ENCODE measurements around the gene SPINK7.

SPINK7 gene

GRCh38 chr5:148343603-148344487 is 31.6 kb downstream of the SPINK7 start:
- ChIA-PET CTCF (no interaction called here), POLR2A (ENCODE audit: low non-redundant PET) (no interaction called here)
- no peak for DNase-seq (ENCODE audit: low spot score)
- no peak for TF ChIP-seq CTCF (conservative IDR thresholded peaks at IDR 0.05; ENCODE audit: low read depth)
- H3K27ac ChIP-seq: peak overlapping the region; percentile 65

GRCh38 chr5:148347706-148348105 is 35.5 kb downstream of the SPINK7 start:
- ChIA-PET POLR2A (ENCODE audit: low non-redundant PET) (no interaction called here), CTCF (interaction anchor here (0.6 to 0.7 kb wide), 3 partner anchors 22 to 1087 kb away, joined by 3 read pairs; no protein-coding TSS in a partner anchor)
- DNase-seq (ENCODE audit: low spot score): no peak
- TF ChIP-seq CTCF (conservative IDR thresholded peaks at IDR 0.05; ENCODE audit: low read depth): no peak
- H3K27ac ChIP-seq: no peak overlapping the region

- TF ChIP-seq CTCF (conservative IDR thresholded peaks at IDR 0.05; ENCODE audit: low read depth): no peak
- POLR2A ChIA-PET (ENCODE audit: low non-redundant PET): no interaction called here
- CTCF ChIA-PET: interaction anchor here (0.7 to 1.2 kb wide), 3 partner anchors 106 to 166 kb away, joined by 3 to 5 read pairs (median 4); no protein-coding TSS in a partner anchor
These were observed 40.5 kb downstream of the SPINK7 start for GRCh38 chr5:148352696-148353095.

GRCh38 chr5:148353634-148354033 is 41.4 kb downstream of the SPINK7 start:
- TF ChIP-seq CTCF (conservative IDR thresholded peaks at IDR 0.05; ENCODE audit: low read depth): peak; percentile 33
- no peak overlapping the region for H3K27ac ChIP-seq
- ChIA-PET POLR2A (ENCODE audit: low non-redundant PET) (no interaction called here), CTCF (no interaction called here)
- no peak for DNase-seq (ENCODE audit: low spot score)

More at GRCh38 chr5:148352696-148353095, 40.5 kb downstream of the SPINK7 start:
- H3K27ac ChIP-seq: no peak overlapping the region
- no peak for DNase-seq (ENCODE audit: low spot score)

GRCh38 chr5:148364343-148364742 is 52.1 kb downstream of the SPINK7 start:
- ChIA-PET CTCF (no interaction called here), POLR2A (ENCODE audit: low non-redundant PET) (no interaction called here)
- no peak for DNase-seq (ENCODE audit: low spot score)
- no peak overlapping the region for H3K27ac ChIP-seq
- TF ChIP-seq CTCF (conservative IDR thresholded peaks at IDR 0.05; ENCODE audit: low read depth): no peak

All from RWPE1 (cell line).